ENCODE data around the gene CCDC17.

DNA sequence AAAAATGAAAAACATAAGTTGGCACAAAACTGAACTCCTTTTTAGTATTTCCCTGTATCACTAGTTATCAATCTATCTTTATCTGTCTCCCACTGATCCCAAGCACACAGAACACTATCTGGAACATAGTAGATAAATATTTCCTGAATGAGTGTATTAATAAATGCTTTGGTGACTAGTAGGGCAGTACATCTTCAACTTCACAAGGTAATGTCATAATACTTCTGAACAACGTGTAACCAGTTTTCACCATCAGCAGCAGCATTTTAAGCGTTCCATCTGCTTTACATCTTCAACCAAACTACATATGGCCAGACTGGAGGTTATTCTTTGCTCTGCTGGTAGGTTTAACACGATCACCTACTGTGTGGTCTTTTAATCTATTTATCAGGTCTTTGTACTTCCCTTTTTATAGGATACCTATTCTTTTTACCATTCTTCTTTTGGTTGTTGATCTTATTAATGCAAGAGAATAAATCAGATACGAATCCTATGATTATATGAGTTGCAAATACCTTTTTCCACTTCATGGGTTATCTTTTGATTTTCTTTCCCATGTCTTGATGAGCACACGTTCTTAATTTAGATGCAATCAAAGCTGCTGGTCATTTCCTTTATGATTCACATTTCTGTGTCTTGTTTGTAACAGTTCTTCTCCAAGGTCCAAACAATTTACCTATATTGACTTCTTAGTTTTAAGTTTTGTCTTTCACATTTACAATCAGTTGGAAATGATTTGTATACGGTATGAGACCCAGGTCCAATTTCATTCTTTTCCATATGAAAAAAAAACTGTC is 46.2 kb upstream of the CCDC17 start:
- TF ChIP-seq, protein P1, sequence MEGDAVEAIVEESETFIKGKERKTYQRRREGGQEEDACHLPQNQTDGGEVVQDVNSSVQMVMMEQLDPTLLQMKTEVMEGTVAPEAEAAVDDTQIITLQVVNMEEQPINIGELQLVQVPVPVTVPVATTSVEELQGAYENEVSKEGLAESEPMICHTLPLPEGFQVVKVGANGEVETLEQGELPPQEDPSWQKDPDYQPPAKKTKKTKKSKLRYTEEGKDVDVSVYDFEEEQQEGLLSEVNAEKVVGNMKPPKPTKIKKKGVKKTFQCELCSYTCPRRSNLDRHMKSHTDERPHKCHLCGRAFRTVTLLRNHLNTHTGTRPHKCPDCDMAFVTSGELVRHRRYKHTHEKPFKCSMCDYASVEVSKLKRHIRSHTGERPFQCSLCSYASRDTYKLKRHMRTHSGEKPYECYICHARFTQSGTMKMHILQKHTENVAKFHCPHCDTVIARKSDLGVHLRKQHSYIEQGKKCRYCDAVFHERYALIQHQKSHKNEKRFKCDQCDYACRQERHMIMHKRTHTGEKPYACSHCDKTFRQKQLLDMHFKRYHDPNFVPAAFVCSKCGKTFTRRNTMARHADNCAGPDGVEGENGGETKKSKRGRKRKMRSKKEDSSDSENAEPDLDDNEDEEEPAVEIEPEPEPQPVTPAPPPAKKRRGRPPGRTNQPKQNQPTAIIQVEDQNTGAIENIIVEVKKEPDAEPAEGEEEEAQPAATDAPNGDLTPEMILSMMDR (IDR thresholded peaks at IDR 0.05) = no peak
- TF ChIP-seq POLR2A (IDR thresholded peaks at IDR 0.05) = no peak
